ENCODE data around the gene CACFD1.

DNA sequence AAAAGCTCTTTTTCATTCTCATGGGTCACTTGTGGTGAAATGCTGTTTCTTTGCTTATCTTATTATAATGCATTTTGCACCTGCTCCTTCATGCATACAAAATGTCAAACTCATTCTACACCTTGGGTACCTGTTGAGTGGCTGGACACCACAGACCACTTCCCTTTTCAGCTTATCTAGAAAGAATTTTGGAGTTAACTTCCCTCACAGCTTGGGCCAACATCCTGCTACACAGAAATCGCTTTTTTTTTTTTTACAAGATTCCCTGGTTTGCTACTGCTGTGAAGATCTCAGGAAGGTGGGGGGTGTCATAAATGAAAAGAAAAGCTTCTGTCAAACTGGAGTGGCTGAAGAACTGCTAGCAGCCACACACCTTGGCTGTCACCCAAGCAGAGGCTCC, 44.6 kb upstream of the CACFD1 start:
- TF ChIP-seq CTCF (conservative IDR thresholded peaks at IDR 0.05; ENCODE audit: low read depth, low read length) = no peak
- TF ChIP-seq EZH2 (IDR thresholded peaks at IDR 0.05; ENCODE audit: borderline replicate concordance, low read depth, low read length, poor library complexity, severe bottlenecking) = no peak
